AG09309 (cell line): ENCODE results near the gene PPP4R2.

Source experiments
- DNase-seq: peaks from one replicate; pipeline ENCODE4 v3.0.0-alpha.2; 2010; ENCODE audit warnings: low read depth
- H3K4me3 ChIP-seq: 2 replicates; pipeline ENCODE4 v1.5.1; 2011; ENCODE audit warnings: mild to moderate bottlenecking, low read depth, low read length, moderate library complexity; ENCODE audit not compliant: control insufficient read depth
- CTCF ChIP-seq: IDR thresholded peaks from 2 replicates; pipeline ENCODE4 v1.5.1; 2011; ENCODE audit warnings: mild to moderate bottlenecking, low read depth, low read length, inconsistent platforms; ENCODE audit not compliant: insufficient read depth, control insufficient read depth; ENCODE audit errors: missing control alignments

The PPP4R2 gene

GRCh38 chr3:73030073-73030597 lies 33.5 kb downstream of the PPP4R2 start:
- no peak overlapping the region for H3K4me3 ChIP-seq

GRCh38 chr3:73031573-73032103 lies 35.0 kb downstream of the PPP4R2 start:
- DNase-seq, result no peak
- no peak for TF ChIP-seq CTCF
- no peak overlapping the region for H3K4me3 ChIP-seq

More at GRCh38 chr3:73030073-73030597, 33.5 kb downstream of the PPP4R2 start:
- DNase-seq, result no peak
- TF ChIP-seq CTCF, result no peak

- DNase-seq, result no peak
- no peak for TF ChIP-seq CTCF
- no peak overlapping the region for H3K4me3 ChIP-seq
Observed at GRCh38 chr3:73036694-73037591, 40.3 kb downstream of the PPP4R2 start.

- TF ChIP-seq CTCF, result no peak
- no peak overlapping the region for H3K4me3 ChIP-seq
- no peak for DNase-seq
Observed at GRCh38 chr3:73041537-73041936, 44.9 kb downstream of the PPP4R2 start.

- no peak for TF ChIP-seq CTCF
- DNase-seq, result no peak
- H3K4me3 ChIP-seq, result no peak overlapping the region
Observed at GRCh38 chr3:73043414-73043813, 46.8 kb downstream of the PPP4R2 start.

- H3K4me3 ChIP-seq, result no peak overlapping the region
- DNase-seq, result no peak
- no peak for TF ChIP-seq CTCF
Observed at GRCh38 chr3:73045391-73045790, 48.8 kb downstream of the PPP4R2 start.
